Measurements from ENCODE around the gene SCG3.

DNA sequence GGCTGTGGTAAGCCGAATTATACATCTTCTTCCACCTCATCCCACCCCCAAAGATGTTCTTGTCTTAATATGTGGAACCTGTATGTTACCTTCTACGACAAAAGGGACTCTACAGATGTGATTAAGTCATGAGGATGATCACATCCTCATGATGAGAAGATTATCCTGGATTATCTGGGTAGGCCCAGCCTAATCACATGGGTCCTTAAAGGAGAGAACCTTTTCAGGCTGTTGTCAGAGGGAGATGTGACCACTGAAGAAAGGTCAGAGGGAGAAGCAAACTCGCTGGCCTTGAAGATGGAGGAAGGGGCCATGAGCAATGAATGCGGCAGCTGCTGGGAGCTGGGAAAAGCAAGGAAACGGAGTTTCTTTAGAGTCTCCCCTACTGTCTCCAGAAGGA, 12.9 kb upstream of the SCG3 start:
- no peak for TF ChIP-seq EZH2phosphoT487 (conservative IDR thresholded peaks at IDR 0.05; ENCODE audit: low read length)
- TF ChIP-seq, protein P1, sequence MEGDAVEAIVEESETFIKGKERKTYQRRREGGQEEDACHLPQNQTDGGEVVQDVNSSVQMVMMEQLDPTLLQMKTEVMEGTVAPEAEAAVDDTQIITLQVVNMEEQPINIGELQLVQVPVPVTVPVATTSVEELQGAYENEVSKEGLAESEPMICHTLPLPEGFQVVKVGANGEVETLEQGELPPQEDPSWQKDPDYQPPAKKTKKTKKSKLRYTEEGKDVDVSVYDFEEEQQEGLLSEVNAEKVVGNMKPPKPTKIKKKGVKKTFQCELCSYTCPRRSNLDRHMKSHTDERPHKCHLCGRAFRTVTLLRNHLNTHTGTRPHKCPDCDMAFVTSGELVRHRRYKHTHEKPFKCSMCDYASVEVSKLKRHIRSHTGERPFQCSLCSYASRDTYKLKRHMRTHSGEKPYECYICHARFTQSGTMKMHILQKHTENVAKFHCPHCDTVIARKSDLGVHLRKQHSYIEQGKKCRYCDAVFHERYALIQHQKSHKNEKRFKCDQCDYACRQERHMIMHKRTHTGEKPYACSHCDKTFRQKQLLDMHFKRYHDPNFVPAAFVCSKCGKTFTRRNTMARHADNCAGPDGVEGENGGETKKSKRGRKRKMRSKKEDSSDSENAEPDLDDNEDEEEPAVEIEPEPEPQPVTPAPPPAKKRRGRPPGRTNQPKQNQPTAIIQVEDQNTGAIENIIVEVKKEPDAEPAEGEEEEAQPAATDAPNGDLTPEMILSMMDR (IDR thresholded peaks at IDR 0.05; ENCODE audit: insufficient read depth, low read length, poor library complexity, severe bottlenecking) = no peak

All from SU-DHL-6 (cell line).